HepG2 (cell line): ENCODE measurements around the gene ANKZF1. TPM values are rescaled to one million over a fixed set of nuclear protein-coding genes. Genes with fewer than 3 reads are reported as not detected.

ENCODE experiments used
- ARID5B ChIP-seq: IDR thresholded peaks from 2 replicates; pipeline ENCODE4 v1.4.0; 2020; ENCODE audit warnings: mild to moderate bottlenecking, missing genetic modification reagents
- ASH2L ChIP-seq: fragments of 300-600, 200-600 bp; sonication (generic); IDR thresholded peaks from 2 replicates; pipeline ENCODE4 v1.7.0; 2017; ENCODE audit warnings: low read depth, mild to moderate bottlenecking, moderate library complexity, mixed read lengths, low read length; ENCODE audit not compliant: insufficient read length
- CEBPB ChIP-seq: IDR thresholded peaks from 2 replicates; pipeline ENCODE4 v1.6.1; 2011; ENCODE audit warnings: low read depth, low read length, improper control_type of control experiment, borderline replicate concordance
- CENPX ChIP-seq: sonication (generic); formaldehyde crosslinking; IDR thresholded peaks from 2 replicates; pipeline ENCODE4 v1.9.0; 2021; ENCODE audit warnings: mild to moderate bottlenecking, missing genetic modification reagents, moderate library complexity
- IRF2 ChIP-seq: IDR thresholded peaks from 2 replicates; pipeline ENCODE4 v1.6.1; 2018; ENCODE audit warnings: missing genetic modification reagents, missing compliant biosample characterization
- MXD4 ChIP-seq: IDR thresholded peaks from 2 replicates; pipeline ENCODE4 v1.6.1; 2016; ENCODE audit warnings: mild to moderate bottlenecking, missing biosample characterization, missing genetic modification reagents
- NCOR1 ChIP-seq: fragments of 200-600 bp; sonication (generic); IDR thresholded peaks from 2 replicates; pipeline ENCODE4 v1.7.0; 2017; ENCODE audit warnings: antibody characterized with exemption, low read length, borderline replicate concordance
- POGZ ChIP-seq: sonication (generic); formaldehyde crosslinking; IDR thresholded peaks from 2 replicates; pipeline ENCODE4 v1.4.0; 2020; ENCODE audit warnings: mild to moderate bottlenecking, missing genetic modification reagents
- RFXANK ChIP-seq: IDR thresholded peaks from 2 replicates; pipeline ENCODE4 v1.6.1; 2016
- RFXAP ChIP-seq: sonication (generic); formaldehyde crosslinking; IDR thresholded peaks from 2 replicates; pipeline ENCODE4 v1.4.0; 2020; ENCODE audit warnings: missing genetic modification reagents, borderline replicate concordance
- ZFP91 ChIP-seq: sonication (generic); formaldehyde crosslinking; IDR thresholded peaks from 2 replicates; pipeline ENCODE4 v1.9.0; 2022; ENCODE audit warnings: missing genetic modification reagents, mild to moderate bottlenecking, borderline replicate concordance
- ZNF10 ChIP-seq: sonication (generic); formaldehyde crosslinking; IDR thresholded peaks from 2 replicates; pipeline ENCODE4 v1.4.0; 2020; ENCODE audit warnings: mild to moderate bottlenecking, low read depth, missing genetic modification reagents, borderline replicate concordance
- ZNF407 ChIP-seq: sonication (generic); formaldehyde crosslinking; IDR thresholded peaks from one replicate; pipeline ENCODE4 v1.5.1; 2020; ENCODE audit warnings: mild to moderate bottlenecking, missing genetic modification reagents; ENCODE audit errors: not compliant biosample characterization
- ZNF446 ChIP-seq: sonication (generic); formaldehyde crosslinking; IDR thresholded peaks from 2 replicates; pipeline ENCODE4 v1.5.0; 2020; ENCODE audit warnings: mild to moderate bottlenecking, missing genetic modification reagents
- ZNF670 ChIP-seq: sonication (generic); formaldehyde crosslinking; IDR thresholded peaks from 2 replicates; pipeline ENCODE4 v1.8.0; 2022; ENCODE audit warnings: mild to moderate bottlenecking, missing genetic modification reagents, borderline replicate concordance
- polyA plus RNA-seq, 8 experiments: library from polyadenylated mRNA; depleted of rRNA in 3 of 8; stranded (reverse) in 7 of 8; unstranded in 1 of 8; fragments of >200 nt; fragmentation: Illumina TruSeq in 4 of 8; extraction: Trizol in 4 of 8; gene quantifications; 2 replicates each; pipeline versions ENCODE4 v1.2.1 to v1.2.3, GENCODE V29; 2011 to 2016; ENCODE audit warnings: low read depth in 4 of 8, missing spikeins in 1 of 8, mixed read lengths in 1 of 8; ENCODE audit not compliant: insufficient read depth in 1 of 8
- total RNA-seq, 5 experiments: library from RNA; depleted of rRNA; stranded (reverse); fragments of >200 nt; fragmentation: Illumina TruSeq; extraction: Trizol; gene quantifications; 2 replicates each; pipeline ENCODE4 v1.2.3, GENCODE V29; 2016; ENCODE audit warnings: low read depth in 1 of 5

Gene ANKZF1
- total and polyA plus RNA-seq, 2 of the 13 experiments (the other 11 are each of a cell fraction or from before 2014, with no cell fraction given), result 25.3 to 128 TPM

GRCh38 chr2:219229305-219230058 is at the start of gene ANKZF1, which contains the start of gene ATG9A (continued):
- TF ChIP-seq ZNF407 (peak; percentile 95), POGZ (CRISPR knock-in tag) (0 out of 2 replicates have a peak, but pooled peaks have one; percentile 41), IRF2 (peak; percentile 74; the same call in 1 of the 2 replicates), ZFP91 (peak; percentile 79), ARID5B (CRISPR knock-in tag) (peak; percentile 29), ZNF670 (peak; percentile 95), CENPX (CRISPR knock-in tag) (no peak), RFXAP (peak; percentile 66), NCOR1 (peak; percentile 79), MXD4 (peak; percentile 16; the same call in 1 of the 2 replicates), ASH2L (peak; percentile 98), CEBPB (peak; percentile 75; the same call in 1 of the 2 replicates), RFXANK (CRISPR knock-in tag) (peak; percentile 44; the same call in 1 of the 2 replicates), ZNF446 (peak; percentile 72; the same call in 1 of the 2 replicates), ZNF10 (CRISPR knock-in tag) (no peak)
